Measurements from ENCODE around the gene FGD4. TPM values are rescaled to one million over a fixed set of nuclear protein-coding genes. Genes with fewer than 3 reads are reported as not detected.

Gene FGD4
- total and polyA plus RNA-seq, 2 donors from 2014 or later = 4.9 to 55.5 TPM

DNA sequence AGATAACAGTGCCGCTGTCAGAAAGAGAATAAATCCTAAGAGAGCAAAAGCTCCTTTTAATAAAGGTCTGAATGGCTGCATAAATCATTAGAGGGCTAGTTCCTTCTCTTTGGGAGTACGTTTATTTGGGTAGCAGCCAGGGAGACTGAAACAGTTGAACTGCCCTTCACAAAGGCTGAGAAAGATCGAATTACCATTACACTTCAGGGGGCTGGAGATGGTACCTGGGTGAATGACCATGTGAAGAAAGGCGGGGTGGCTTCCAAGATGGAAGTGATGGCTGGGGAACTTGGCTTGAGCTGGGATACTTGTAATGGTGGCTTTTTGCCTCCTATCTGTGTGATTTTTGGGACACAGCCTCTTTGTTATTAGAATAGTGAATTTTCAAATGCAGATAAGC, 1.7 kb upstream of the FGD4 start:
- no peak overlapping the region for H3K9ac ChIP-seq (ENCODE audit: low read length in 3 of 3)
- H3K27me3 ChIP-seq (ENCODE audit: control insufficient read depth, insufficient read depth, low read length) = no peaks in the 10 kb centered on the region
- DNase-seq (peak in 2 of 5 donors; percentile 8 to 73), FAIRE-seq (no peak)
- H3K4me1 ChIP-seq (ENCODE audit: control insufficient read depth in 2 of 3, insufficient read depth in 2 of 3, low read depth in 1 of 3, low read length in 3 of 3) = peaks cover 0 to 4% (median 0%) of the 10 kb centered on the region in 3 donors
- H3K4me3 ChIP-seq (ENCODE audit: low read length in 3 of 3) = no peak overlapping the region
- no peak overlapping the region for H3K27ac ChIP-seq (ENCODE audit: low read depth in 2 of 2, low read length in 2 of 2)
- TF ChIP-seq, protein P1, sequence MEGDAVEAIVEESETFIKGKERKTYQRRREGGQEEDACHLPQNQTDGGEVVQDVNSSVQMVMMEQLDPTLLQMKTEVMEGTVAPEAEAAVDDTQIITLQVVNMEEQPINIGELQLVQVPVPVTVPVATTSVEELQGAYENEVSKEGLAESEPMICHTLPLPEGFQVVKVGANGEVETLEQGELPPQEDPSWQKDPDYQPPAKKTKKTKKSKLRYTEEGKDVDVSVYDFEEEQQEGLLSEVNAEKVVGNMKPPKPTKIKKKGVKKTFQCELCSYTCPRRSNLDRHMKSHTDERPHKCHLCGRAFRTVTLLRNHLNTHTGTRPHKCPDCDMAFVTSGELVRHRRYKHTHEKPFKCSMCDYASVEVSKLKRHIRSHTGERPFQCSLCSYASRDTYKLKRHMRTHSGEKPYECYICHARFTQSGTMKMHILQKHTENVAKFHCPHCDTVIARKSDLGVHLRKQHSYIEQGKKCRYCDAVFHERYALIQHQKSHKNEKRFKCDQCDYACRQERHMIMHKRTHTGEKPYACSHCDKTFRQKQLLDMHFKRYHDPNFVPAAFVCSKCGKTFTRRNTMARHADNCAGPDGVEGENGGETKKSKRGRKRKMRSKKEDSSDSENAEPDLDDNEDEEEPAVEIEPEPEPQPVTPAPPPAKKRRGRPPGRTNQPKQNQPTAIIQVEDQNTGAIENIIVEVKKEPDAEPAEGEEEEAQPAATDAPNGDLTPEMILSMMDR (IDR thresholded peaks at IDR 0.05; ENCODE audit: borderline replicate concordance, extremely low read depth, insufficient read depth) = no peak
- H3K36me3 ChIP-seq (ENCODE audit: control insufficient read depth in 2 of 3, insufficient read depth in 3 of 3, low read length in 3 of 3) = no peaks in the 10 kb centered on the region
- intact Hi-C loops (cut with DNase I) = no loop called here
- H3K9me3 ChIP-seq (ENCODE audit: control insufficient read depth in 2 of 3, insufficient read depth in 1 of 3, low read length in 3 of 3) = no peaks in the 10 kb centered on the region

DNA sequence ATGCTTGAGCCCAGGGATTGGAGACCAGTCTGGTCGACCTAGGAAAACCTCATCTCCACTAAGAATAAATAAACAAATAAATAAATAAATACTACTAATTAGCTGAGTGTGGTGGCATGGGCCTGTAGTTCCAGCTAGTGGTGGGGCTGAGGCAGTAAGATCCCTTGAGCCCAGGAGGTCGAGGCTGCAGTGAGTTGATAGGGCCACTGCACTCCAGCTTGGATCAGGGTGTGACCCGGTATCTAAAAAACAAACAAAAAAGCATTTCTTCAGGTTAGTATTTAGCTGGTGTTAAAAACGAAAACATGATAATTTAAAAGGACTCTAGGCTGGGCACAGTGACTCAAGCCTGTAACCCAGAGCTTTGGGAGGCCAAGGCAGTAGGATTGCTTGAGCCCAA, 1.2 kb upstream of the FGD4 start:
- intact Hi-C loops (cut with DNase I) = no loop called here
- Histone ChIP-seq H3K27me3 (ENCODE audit: control insufficient read depth, insufficient read depth, low read length) (no peaks in the 10 kb centered on the region), H3K4me1 (ENCODE audit: control insufficient read depth in 2 of 3, insufficient read depth in 2 of 3, low read depth in 1 of 3, low read length in 3 of 3) (peaks cover 0 to 4% (median 0%) of the 10 kb centered on the region in 3 donors), H3K36me3 (ENCODE audit: control insufficient read depth in 2 of 3, insufficient read depth in 3 of 3, low read length in 3 of 3) (no peaks in the 10 kb centered on the region), H3K4me3 (ENCODE audit: low read length in 3 of 3) (peak overlapping the region in 1 of 3 donors; percentile 64), H3K9me3 (ENCODE audit: control insufficient read depth in 2 of 3, insufficient read depth in 1 of 3, low read length in 3 of 3) (no peaks in the 10 kb centered on the region), H3K27ac (ENCODE audit: low read depth in 2 of 2, low read length in 2 of 2) (peak overlapping the region; percentile 80 to 92), H3K9ac (ENCODE audit: low read length in 3 of 3) (no peak overlapping the region)
- FAIRE-seq = no peak
- TF ChIP-seq, protein P1 (IDR thresholded peaks at IDR 0.05; ENCODE audit: borderline replicate concordance, extremely low read depth, insufficient read depth) = no peak
- no peak for DNase-seq

DNA sequence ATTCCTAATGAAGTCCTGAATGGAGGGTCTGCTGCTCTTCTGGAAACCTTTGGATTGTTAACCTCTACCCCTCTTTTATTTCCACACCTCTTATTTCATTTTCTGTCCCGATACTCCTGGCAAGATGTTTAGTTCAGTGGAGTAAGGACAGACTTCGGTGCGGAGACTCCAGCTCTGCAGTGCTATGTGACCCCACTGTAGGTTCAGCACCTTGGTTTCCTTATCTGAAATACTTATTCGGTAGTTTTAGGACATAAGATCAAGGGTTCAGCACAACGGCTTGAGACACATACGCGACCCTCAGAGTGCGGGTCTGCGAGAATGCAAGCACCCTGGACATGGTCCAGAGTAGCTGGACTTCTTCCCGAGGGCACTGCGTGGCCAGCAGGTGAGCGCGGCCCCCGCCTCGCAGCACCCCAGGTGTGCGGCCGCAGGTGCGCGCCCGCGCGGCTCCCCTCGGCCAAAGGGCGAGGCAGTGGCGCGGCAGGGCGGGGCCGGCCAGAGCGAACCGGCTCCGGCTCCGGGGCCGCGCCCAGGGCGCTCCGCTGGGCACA, 465 bp upstream of the FGD4 start:
- Histone ChIP-seq H3K27ac (ENCODE audit: low read depth in 2 of 2, low read length in 2 of 2) (peak overlapping the region; percentile 80 to 92), H3K9ac (ENCODE audit: low read length in 3 of 3) (peak overlapping the region; percentile 40 to 59 (median 47))
- FAIRE-seq = no peak

More for the DNA sequence above, 465 bp upstream of the FGD4 start:
- Histone ChIP-seq H3K36me3 (ENCODE audit: control insufficient read depth in 2 of 3, insufficient read depth in 3 of 3, low read length in 3 of 3) (no peaks in the 10 kb centered on the region), H3K27me3 (ENCODE audit: control insufficient read depth, insufficient read depth, low read length) (no peaks in the 10 kb centered on the region), H3K4me3 (ENCODE audit: low read length in 3 of 3) (peak overlapping the region; percentile 58 to 86 (median 64)), H3K9me3 (ENCODE audit: control insufficient read depth in 2 of 3, insufficient read depth in 1 of 3, low read length in 3 of 3) (no peaks in the 10 kb centered on the region), H3K4me1 (ENCODE audit: control insufficient read depth in 2 of 3, insufficient read depth in 2 of 3, low read depth in 1 of 3, low read length in 3 of 3) (peaks cover 0 to 4% (median 0%) of the 10 kb centered on the region in 3 donors)
- peak in 1 of 5 donors; percentile 12 for DNase-seq
- TF ChIP-seq, protein P1 (IDR thresholded peaks at IDR 0.05; ENCODE audit: borderline replicate concordance, extremely low read depth, insufficient read depth) = no peak
- intact Hi-C loops (cut with DNase I) = no loop called here

Data from kidney (tissue), 14 donors.